Measurements from ENCODE around the gene DLK1. TPM values are rescaled to one million over a fixed set of nuclear protein-coding genes. Genes with fewer than 3 reads are reported as not detected.

DLK1 gene
- total and polyA plus RNA-seq, 2 of the 13 experiments (the other 11 are each of a cell fraction or from before 2014, with no cell fraction given), result 95.5 to 312 TPM

DNA sequence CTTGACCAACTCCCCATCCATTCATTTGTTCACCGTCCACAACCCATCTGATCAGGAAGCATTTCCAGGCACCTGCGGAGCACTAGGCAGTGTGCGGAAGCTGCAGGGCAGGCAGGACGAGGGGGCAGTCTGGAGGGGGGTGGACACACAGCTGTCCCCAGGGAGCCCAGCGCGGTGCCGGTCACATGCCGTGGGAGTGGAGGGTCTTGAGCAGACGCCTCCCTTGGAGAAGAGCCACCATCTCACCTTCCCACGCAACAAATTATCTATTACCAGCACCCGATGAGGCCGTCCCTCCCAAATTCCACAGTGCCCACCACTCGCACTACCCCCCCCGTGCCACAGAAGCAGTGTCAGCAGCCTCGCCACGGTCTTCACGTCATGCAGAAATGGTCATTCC is 10.8 kb downstream of the DLK1 start:
- no peak for FAIRE-seq

More for the DNA sequence above, 10.8 kb downstream of the DLK1 start:
- ChIA-PET POLR2A (no interaction called here), CTCF (ENCODE audit: low intra/inter-chr PET ratio, low total read pairs) (no interaction called here)
- H3K4me3 ChIP-seq (replicated peaks in 1 of 3; ENCODE audit: insufficient read depth in 1 of 3, low read depth in 2 of 3, low read length in 3 of 3), result no peak overlapping the region
- no peak overlapping the region for H3K27ac ChIP-seq (ENCODE audit: extremely low read length, insufficient read depth, low read length)
- no peaks in the 10 kb centered on the region for H4K20me1 ChIP-seq (ENCODE audit: insufficient read depth, low read length)
- intact Hi-C loops (cut with micrococcal nuclease; ENCODE audit: unreplicated experiment), result no loop called here
- peak; percentile 54 for TF ChIP-seq AGO2 (optimal IDR thresholded peaks at IDR 0.05; ENCODE audit: low read depth, low read length)
- TF ChIP-seq HNRNPL (IDR thresholded peaks at IDR 0.05; ENCODE audit: low read depth, low read length), result no peak
- no peak for TF ChIP-seq ERF (CRISPR knock-in tag; IDR thresholded peaks at IDR 0.05)
- no peak for TF ChIP-seq SMARCE1 (IDR thresholded peaks at IDR 0.05; ENCODE audit: borderline replicate concordance)
- TF ChIP-seq ARID4A (CRISPR knock-in tag; IDR thresholded peaks at IDR 0.05; ENCODE audit: borderline replicate concordance), result no peak
- H3K9ac ChIP-seq (ENCODE audit: insufficient read depth, low read depth, low read length), result no peak overlapping the region
- no peaks in the 10 kb centered on the region for H3K79me2 ChIP-seq (ENCODE audit: insufficient read depth, low read length)
- peaks cover 1 to 22% of the 10 kb centered on the region in 2 experiments; a peak in 4 of 5 replicates for H3K36me3 ChIP-seq (replicated peaks in 1 of 2; ENCODE audit: control insufficient read depth in 1 of 2, insufficient read depth in 2 of 2, low read length in 2 of 2)
- 92% methylated on average over 17 of the region's 17 CpGs for WGBS (ENCODE audit: low lambda C conversion rate)
- ATAC-seq (no peak), DNase-seq (ENCODE audit: low spot score) (no peak)
- H3K4me1 ChIP-seq (ENCODE audit: insufficient read depth, low read length), result no peaks in the 10 kb centered on the region
- H3K4me2 ChIP-seq (ENCODE audit: low read depth, low read length), result no peak overlapping the region
- no peaks in the 10 kb centered on the region; a peak in 1 of 5 replicates for H3K27me3 ChIP-seq (ENCODE audit: control insufficient read depth in 1 of 2, insufficient read depth in 2 of 2, low read length in 2 of 2)
- no TSS peak for BruUV-seq (replicated peaks)
- H3K9me3 ChIP-seq (ENCODE audit: low read length), result peaks cover 3% of the 10 kb centered on the region; the same call in 1 of the 2 replicates
- H2AFZ ChIP-seq (ENCODE audit: low read length), result no peak overlapping the region
- in situ Hi-C loops (cut with HindIII; ENCODE audit: extremely low pct_ligation_motif_present, low pct_unique_long_range_greater_than_20kb), result no loop called here
